OCI-M1 (cell line): Measurements from ENCODE around the gene PCDHGC4.

ENCODE experiments used
- DNase-seq: peaks from one replicate; lab custom pipeline; 2025; lab: John Stamatoyannopoulos, UW

PCDHGC4 gene

DNA sequence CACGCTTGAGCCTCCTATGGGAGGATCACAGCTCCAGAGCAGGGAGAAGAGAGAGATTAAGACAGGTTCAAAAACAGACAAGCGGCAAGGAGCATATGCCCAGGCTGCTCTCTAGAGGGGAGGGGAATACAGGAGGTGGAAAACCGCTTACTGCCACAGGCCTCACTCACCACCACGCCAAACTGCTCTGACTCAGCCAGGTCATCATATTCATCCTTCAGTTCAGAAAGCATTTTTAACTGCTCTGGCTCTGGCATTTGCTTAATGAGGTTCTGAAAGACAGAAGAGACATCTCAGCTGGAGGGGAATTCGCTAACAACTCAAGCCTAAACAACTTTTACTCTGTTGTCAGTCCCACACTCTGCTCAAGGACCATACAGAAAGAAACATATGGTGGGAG lies 44.2 kb downstream of the PCDHGC4 start:
- no peak for DNase-seq

DNA sequence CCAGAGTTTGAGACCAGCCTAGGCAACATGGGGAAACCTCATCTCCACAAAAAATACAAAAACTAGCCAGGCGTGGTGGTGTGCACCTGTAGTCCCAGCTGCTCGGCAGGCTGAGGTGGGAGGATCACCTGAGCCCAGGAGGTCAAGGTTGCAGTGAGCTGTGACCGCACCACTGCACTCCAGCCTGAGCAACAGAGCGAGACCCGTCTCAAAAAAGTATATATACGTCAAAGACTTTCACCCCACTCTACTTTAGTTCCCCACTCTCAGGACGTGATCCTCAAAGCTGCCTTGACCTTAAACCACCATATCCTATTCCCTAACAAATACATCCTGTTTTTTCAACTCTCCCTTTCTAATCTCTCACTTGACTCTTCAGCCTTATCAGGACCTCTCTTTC lies 45.0 kb downstream of the PCDHGC4 start:
- DNase-seq = no peak

GRCh38 chr5:141532726-141533125 lies 47.9 kb downstream of the PCDHGC4 start:
- DNase-seq = no peak

- DNase-seq = no peak
Measured at GRCh38 chr5:141533897-141534296, 49.1 kb downstream of the PCDHGC4 start.

GRCh38 chr5:141534492-141535213 lies 49.8 kb downstream of the PCDHGC4 start:
- DNase-seq = no peak
